WTC11 (cell line): ENCODE results near the gene BPHL. TPM values are rescaled to one million over a fixed set of nuclear protein-coding genes. Genes with fewer than 3 reads are reported as not detected.

Source experiments
- ATAC-seq: fragments of 200-7000 bp; cut with Tn5 transposase; 2 replicates; pipeline ENCODE4 v1.10.0; 2021; ENCODE audit warnings: mild to moderate bottlenecking, moderate library complexity
- CTCF ChIA-PET: fragments of 300-600 bp; sonication (Branson Sonifier 250); formaldehyde crosslinking; loops from one replicate; lab custom pipeline; 2021; ENCODE audit warnings: antibody characterized with exemption; lab: Charles Lee
- POLR2A ChIA-PET: fragments of 350-600 bp; sonication (Branson Sonifier 250); formaldehyde crosslinking; loops from one replicate; lab custom pipeline; 2021; ENCODE audit warnings: antibody characterized with exemption; lab: Charles Lee
- DNase-seq: peaks from one replicate; pipeline ENCODE4 v3.0.0; 2021; ENCODE audit warnings: low spot score
- H3K27ac Mint-ChIP-seq: 2 replicates; pipeline ENCODE4 v1.8.0; 2021; ENCODE audit warnings: mixed read lengths
- H3K27me3 Mint-ChIP-seq: 2 replicates; pipeline ENCODE4 v1.8.0; 2021; ENCODE audit warnings: low read depth, mild to moderate bottlenecking, moderate library complexity, mixed read lengths
- H3K36me3 Mint-ChIP-seq: 2 replicates; pipeline ENCODE4 v1.8.0; 2021; ENCODE audit warnings: mixed read lengths
- H3K4me1 Mint-ChIP-seq: 2 replicates; pipeline ENCODE4 v1.8.0; 2022; ENCODE audit warnings: mixed read lengths
- H3K4me3 Mint-ChIP-seq: 2 replicates; pipeline ENCODE4 v1.8.0; 2021; ENCODE audit warnings: mild to moderate bottlenecking, moderate library complexity, mixed read lengths
- H3K9me3 Mint-ChIP-seq: 2 replicates; pipeline ENCODE4 v1.8.0; 2021; ENCODE audit warnings: mixed read lengths
- AR ChIP-seq: fragments of 250-450 bp; sonication (Bioruptor Pico); IDR thresholded peaks from 2 replicates; pipeline ENCODE4 v1.9.0; 2021; ENCODE audit warnings: mild to moderate bottlenecking
- ATF6 ChIP-seq: sonication (generic); formaldehyde crosslinking; IDR thresholded peaks from 2 replicates; pipeline ENCODE4 v1.8.1; 2023; ENCODE audit warnings: mild to moderate bottlenecking, missing genetic modification reagents
- CDX4 ChIP-seq: fragments of 250-450 bp; sonication (Bioruptor Pico); IDR thresholded peaks from 2 replicates; pipeline ENCODE4 v1.9.0; 2021; ENCODE audit warnings: moderate library complexity, mild to moderate bottlenecking, inconsistent platforms, borderline replicate concordance
- CREM ChIP-seq: sonication (generic); formaldehyde crosslinking; IDR thresholded peaks from 2 replicates; pipeline ENCODE4 v1.8.1; 2022; ENCODE audit warnings: mild to moderate bottlenecking, missing genetic modification reagents, moderate library complexity
- E2F4 ChIP-seq: sonication (generic); formaldehyde crosslinking; IDR thresholded peaks from 2 replicates; pipeline ENCODE4 v1.8.1; 2022; ENCODE audit warnings: low read depth, mild to moderate bottlenecking, moderate library complexity, missing genetic modification reagents, borderline replicate concordance
- EMX1 ChIP-seq: fragments of 250-450 bp; sonication (Bioruptor Pico); IDR thresholded peaks from 2 replicates; pipeline ENCODE4 v1.8.0; 2021; ENCODE audit warnings: mild to moderate bottlenecking
- ETV6 ChIP-seq: sonication (generic); formaldehyde crosslinking; IDR thresholded peaks from 2 replicates; pipeline ENCODE4 v1.8.1; 2022; ENCODE audit warnings: mild to moderate bottlenecking, missing genetic modification reagents
- FOXK1 ChIP-seq: sonication (generic); formaldehyde crosslinking; IDR thresholded peaks from 2 replicates; pipeline ENCODE4 v1.8.0; 2022; ENCODE audit warnings: mild to moderate bottlenecking, moderate library complexity, missing genetic modification reagents
- IRF2 ChIP-seq: sonication (generic); formaldehyde crosslinking; IDR thresholded peaks from 2 replicates; pipeline ENCODE4 v1.8.0; 2022; ENCODE audit warnings: low read depth, missing genetic modification reagents, borderline replicate concordance
- OVOL2 ChIP-seq: fragments of 250-450 bp; sonication (Bioruptor Pico); IDR thresholded peaks from 2 replicates; pipeline ENCODE4 v1.9.0; 2021; ENCODE audit warnings: mild to moderate bottlenecking, borderline replicate concordance
- SMAD4 ChIP-seq: sonication (generic); formaldehyde crosslinking; IDR thresholded peaks from 2 replicates; pipeline ENCODE4 v1.8.0; 2022; ENCODE audit warnings: mild to moderate bottlenecking, missing genetic modification reagents
- TEAD4 ChIP-seq: sonication (generic); formaldehyde crosslinking; IDR thresholded peaks from 2 replicates; pipeline ENCODE4 v1.8.0; 2022; ENCODE audit warnings: mild to moderate bottlenecking, missing genetic modification reagents
- ZBTB21 ChIP-seq: sonication (generic); formaldehyde crosslinking; IDR thresholded peaks from 2 replicates; pipeline ENCODE4 v1.8.1; 2023; ENCODE audit warnings: mild to moderate bottlenecking, missing genetic modification reagents, borderline replicate concordance
- ZNF121 ChIP-seq: sonication (generic); formaldehyde crosslinking; IDR thresholded peaks from 2 replicates; pipeline ENCODE4 v1.8.0; 2023; ENCODE audit warnings: missing genetic modification reagents
- ZNF317 ChIP-seq: sonication (generic); formaldehyde crosslinking; IDR thresholded peaks from 2 replicates; pipeline ENCODE4 v1.8.1; 2023; ENCODE audit warnings: low read depth, mild to moderate bottlenecking, moderate library complexity, missing genetic modification reagents, borderline replicate concordance
- ZNF396 ChIP-seq: fragments of 250-450 bp; sonication (Bioruptor Pico); IDR thresholded peaks from 2 replicates; pipeline ENCODE4 v1.8.0; 2021; ENCODE audit warnings: mild to moderate bottlenecking, moderate library complexity, borderline replicate concordance
- total RNA-seq: library from RNA; stranded (reverse); gene quantifications from 3 replicates; pipeline ENCODE4 v1.2.3, GENCODE V29; 2021
- TF ChIP-seq, protein P1 (sequence below): sonication (generic); formaldehyde crosslinking; IDR thresholded peaks from 2 replicates; pipeline ENCODE4 v1.8.0; 2022; ENCODE audit warnings: mild to moderate bottlenecking, missing genetic modification reagents
- TF ChIP-seq, protein P2 (sequence below): sonication (generic); formaldehyde crosslinking; IDR thresholded peaks from 2 replicates; pipeline ENCODE4 v1.8.1; 2022; ENCODE audit warnings: low read depth, missing genetic modification reagents, borderline replicate concordance
- TF ChIP-seq, protein P3 (sequence below): sonication (generic); formaldehyde crosslinking; IDR thresholded peaks from 2 replicates; pipeline ENCODE4 v1.8.0; 2023; ENCODE audit warnings: missing genetic modification reagents
- TF ChIP-seq, protein P4 (sequence below): fragments of 200-600 bp; IDR thresholded peaks from 2 replicates; pipeline ENCODE4 v1.8.0; 2022; ENCODE audit warnings: antibody characterized with exemption

Gene BPHL
- total RNA-seq, 1 experiment from 2014 or later = 29.7 TPM

- TF ChIP-seq ZBTB21 (CRISPR knock-in tag) = no peak
Measured at GRCh38 chr6:3088968-3089367, 29.5 kb upstream of the BPHL start (continued).

DNA sequence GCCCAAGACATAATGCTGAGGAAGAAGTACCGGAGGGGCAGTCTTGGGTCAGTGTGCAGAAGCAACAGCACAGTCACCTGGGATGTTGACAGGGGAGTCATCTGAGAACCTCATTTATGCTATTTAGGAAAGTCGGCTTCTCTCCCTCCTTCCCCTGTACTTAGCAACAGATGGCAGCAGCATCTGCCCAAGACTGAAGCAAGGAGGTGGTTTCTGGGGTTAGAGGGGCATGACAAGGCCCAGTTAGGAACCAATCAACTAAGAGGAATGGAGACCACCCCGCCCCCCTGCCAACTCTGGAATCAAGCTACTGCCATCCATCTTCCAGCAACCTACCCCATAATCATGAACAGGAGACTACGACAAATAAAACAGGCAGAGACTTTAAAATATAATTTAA lies 28.5 kb upstream of the BPHL start:
- no peak for DNase-seq
- peaks cover 64% of the 10 kb centered on the region for H3K9me3 Mint-ChIP-seq
- H3K36me3 Mint-ChIP-seq = peaks cover 68% of the 10 kb centered on the region
- peaks cover 16% of the 10 kb centered on the region for H3K27me3 Mint-ChIP-seq
- ATAC-seq = no peak
- ChIA-PET CTCF (no interaction called here), POLR2A (no interaction called here)
- no peak overlapping the region for H3K4me3 Mint-ChIP-seq
- H3K27ac Mint-ChIP-seq = no peak overlapping the region; the same call in 1 of the 2 replicates
- H3K4me1 Mint-ChIP-seq = no peaks in the 10 kb centered on the region
- no peak for TF ChIP-seq EMX1
- TF ChIP-seq SMAD4 (CRISPR knock-in tag) = no peak
- no peak for TF ChIP-seq AR (CRISPR knock-in tag)
- no peak for TF ChIP-seq E2F4
- no peak for TF ChIP-seq TEAD4 (CRISPR knock-in tag)
- TF ChIP-seq, protein P1, sequence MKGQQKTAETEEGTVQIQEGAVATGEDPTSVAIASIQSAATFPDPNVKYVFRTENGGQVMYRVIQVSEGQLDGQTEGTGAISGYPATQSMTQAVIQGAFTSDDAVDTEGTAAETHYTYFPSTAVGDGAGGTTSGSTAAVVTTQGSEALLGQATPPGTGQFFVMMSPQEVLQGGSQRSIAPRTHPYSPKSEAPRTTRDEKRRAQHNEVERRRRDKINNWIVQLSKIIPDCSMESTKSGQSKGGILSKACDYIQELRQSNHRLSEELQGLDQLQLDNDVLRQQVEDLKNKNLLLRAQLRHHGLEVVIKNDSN = no peak
- no peak for TF ChIP-seq CREM (CRISPR knock-in tag)

DNA sequence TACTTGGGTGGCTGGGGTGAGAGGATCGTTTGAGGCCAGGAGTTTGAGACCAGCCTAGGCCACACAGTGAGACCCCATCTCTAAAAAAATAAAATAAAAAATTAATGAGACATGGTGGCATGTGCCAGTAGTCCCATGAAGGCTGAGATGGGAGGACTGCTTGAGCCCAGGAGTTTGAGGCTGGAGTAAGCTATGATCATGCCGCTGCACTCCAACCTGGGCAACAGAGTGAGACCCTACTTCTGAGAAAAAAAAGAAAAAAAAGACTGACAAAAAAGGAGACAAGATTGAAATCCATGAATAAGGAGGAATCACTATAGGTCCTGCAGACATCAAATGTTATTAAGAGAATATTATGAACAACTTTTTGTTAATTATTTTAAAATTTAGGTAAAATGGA lies 23.7 kb upstream of the BPHL start:
- Mint-ChIP-seq H3K9me3 (peaks cover 49% of the 10 kb centered on the region), H3K36me3 (peaks cover 63% of the 10 kb centered on the region), H3K27ac (no peak overlapping the region), H3K4me1 (no peaks in the 10 kb centered on the region), H3K4me3 (no peak overlapping the region), H3K27me3 (peaks cover 3% of the 10 kb centered on the region)
- DNase-seq (no peak), ATAC-seq (no peak)
- ChIA-PET POLR2A (no interaction called here), CTCF (no interaction called here)
- no peak for TF ChIP-seq IRF2 (CRISPR knock-in tag)
- TF ChIP-seq ZNF317 (CRISPR knock-in tag) = no peak
- TF ChIP-seq FOXK1 (CRISPR knock-in tag) = no peak
- TF ChIP-seq, protein P2, sequence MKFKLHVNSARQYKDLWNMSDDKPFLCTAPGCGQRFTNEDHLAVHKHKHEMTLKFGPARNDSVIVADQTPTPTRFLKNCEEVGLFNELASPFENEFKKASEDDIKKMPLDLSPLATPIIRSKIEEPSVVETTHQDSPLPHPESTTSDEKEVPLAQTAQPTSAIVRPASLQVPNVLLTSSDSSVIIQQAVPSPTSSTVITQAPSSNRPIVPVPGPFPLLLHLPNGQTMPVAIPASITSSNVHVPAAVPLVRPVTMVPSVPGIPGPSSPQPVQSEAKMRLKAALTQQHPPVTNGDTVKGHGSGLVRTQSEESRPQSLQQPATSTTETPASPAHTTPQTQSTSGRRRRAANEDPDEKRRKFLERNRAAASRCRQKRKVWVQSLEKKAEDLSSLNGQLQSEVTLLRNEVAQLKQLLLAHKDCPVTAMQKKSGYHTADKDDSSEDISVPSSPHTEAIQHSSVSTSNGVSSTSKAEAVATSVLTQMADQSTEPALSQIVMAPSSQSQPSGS (CRISPR knock-in tag) = no peak
- no peak for TF ChIP-seq OVOL2 (CRISPR knock-in tag)
- TF ChIP-seq, protein P3, sequence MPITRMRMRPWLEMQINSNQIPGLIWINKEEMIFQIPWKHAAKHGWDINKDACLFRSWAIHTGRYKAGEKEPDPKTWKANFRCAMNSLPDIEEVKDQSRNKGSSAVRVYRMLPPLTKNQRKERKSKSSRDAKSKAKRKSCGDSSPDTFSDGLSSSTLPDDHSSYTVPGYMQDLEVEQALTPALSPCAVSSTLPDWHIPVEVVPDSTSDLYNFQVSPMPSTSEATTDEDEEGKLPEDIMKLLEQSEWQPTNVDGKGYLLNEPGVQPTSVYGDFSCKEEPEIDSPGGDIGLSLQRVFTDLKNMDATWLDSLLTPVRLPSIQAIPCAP (CRISPR knock-in tag) = no peak
- TF ChIP-seq, protein P4, sequence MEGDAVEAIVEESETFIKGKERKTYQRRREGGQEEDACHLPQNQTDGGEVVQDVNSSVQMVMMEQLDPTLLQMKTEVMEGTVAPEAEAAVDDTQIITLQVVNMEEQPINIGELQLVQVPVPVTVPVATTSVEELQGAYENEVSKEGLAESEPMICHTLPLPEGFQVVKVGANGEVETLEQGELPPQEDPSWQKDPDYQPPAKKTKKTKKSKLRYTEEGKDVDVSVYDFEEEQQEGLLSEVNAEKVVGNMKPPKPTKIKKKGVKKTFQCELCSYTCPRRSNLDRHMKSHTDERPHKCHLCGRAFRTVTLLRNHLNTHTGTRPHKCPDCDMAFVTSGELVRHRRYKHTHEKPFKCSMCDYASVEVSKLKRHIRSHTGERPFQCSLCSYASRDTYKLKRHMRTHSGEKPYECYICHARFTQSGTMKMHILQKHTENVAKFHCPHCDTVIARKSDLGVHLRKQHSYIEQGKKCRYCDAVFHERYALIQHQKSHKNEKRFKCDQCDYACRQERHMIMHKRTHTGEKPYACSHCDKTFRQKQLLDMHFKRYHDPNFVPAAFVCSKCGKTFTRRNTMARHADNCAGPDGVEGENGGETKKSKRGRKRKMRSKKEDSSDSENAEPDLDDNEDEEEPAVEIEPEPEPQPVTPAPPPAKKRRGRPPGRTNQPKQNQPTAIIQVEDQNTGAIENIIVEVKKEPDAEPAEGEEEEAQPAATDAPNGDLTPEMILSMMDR = no peak
- TF ChIP-seq ETV6 = no peak
- no peak for TF ChIP-seq ZNF396 (CRISPR knock-in tag)
- no peak for TF ChIP-seq CDX4
- no peak for TF ChIP-seq ATF6 (CRISPR knock-in tag)
- no peak for TF ChIP-seq ZNF121 (CRISPR knock-in tag)
